Activated effector memory CD4-positive, alpha-beta T cell treated with Interleukin-2 at 50 U/mL for 16 hours (primary cell): ENCODE data around the gene NEURL3.

Source experiments
- DNase-seq: peaks from one replicate; pipeline ENCODE4 v3.0.0-alpha.2; 2020

The NEURL3 gene

DNA sequence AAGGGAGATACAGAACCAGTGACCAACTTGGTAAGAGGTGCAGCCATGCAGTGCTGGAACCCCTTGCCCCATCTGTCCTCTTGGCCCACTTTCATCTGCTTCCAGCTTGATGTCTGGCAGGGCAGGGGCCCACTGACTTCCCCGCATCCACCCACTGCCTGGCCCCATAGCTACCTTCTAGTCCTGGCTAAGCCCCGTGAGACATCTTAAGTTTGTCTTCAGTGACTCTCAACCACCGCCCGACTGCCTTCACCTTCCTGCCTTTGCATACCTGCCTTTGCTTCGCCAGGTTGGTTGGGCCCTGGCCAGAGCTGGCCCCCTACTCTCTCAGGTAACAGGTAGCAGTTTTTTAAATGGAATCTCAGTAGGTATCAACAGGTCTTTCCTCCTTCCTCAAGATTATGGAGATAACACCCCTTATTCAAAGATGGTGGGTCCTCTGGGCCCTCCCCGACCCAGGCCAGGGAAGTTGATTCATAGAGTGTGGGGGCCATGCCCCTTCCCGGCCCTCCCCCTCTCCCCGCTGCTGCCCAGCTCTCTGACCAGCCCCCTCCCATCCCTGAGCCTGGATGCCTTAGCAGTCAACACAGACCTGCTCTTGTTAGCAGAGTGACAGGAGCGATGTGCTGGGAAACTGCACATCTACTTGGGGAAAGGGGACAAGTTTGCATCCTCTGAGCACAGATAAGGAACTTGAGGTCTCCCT lies 34.2 kb upstream of the NEURL3 start:
- DNase-seq, result no peak

DNA sequence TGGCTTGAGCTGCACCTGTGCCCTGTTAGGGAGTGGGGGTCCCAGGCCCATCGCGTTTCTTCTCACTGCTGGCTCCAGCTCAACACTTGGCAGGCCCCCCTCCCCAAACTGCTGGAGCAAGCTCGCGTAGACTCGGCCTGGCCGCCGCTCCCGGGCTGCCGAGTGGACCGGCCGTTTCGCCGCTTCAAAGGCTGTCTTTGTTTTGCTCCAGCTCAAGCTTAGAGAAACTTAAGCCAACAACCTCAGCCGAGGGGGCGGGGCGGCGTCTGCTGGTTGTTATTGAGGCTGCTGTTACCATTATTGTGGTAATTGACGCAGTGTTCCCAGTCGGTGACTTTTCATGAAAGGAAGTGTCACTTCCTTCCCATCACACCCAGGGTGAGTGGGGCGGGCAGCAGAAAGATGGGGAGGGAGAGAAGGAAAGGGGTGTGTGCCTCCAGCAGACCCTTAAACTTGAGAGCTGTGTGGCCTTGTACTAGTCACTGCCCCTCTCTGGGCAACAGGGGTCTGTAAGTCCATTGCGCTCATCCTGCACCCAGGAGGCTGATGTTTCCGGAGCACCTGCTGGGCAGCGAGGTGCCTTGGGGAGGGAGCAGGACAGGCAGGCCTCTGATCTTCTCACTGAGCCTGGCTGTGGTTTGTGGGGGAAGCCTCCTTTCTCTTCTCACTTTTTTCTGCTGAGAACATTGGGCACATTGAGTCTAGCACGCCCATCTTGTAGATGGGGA lies 33.5 kb upstream of the NEURL3 start:
- peak; percentile 84 for DNase-seq

DNA sequence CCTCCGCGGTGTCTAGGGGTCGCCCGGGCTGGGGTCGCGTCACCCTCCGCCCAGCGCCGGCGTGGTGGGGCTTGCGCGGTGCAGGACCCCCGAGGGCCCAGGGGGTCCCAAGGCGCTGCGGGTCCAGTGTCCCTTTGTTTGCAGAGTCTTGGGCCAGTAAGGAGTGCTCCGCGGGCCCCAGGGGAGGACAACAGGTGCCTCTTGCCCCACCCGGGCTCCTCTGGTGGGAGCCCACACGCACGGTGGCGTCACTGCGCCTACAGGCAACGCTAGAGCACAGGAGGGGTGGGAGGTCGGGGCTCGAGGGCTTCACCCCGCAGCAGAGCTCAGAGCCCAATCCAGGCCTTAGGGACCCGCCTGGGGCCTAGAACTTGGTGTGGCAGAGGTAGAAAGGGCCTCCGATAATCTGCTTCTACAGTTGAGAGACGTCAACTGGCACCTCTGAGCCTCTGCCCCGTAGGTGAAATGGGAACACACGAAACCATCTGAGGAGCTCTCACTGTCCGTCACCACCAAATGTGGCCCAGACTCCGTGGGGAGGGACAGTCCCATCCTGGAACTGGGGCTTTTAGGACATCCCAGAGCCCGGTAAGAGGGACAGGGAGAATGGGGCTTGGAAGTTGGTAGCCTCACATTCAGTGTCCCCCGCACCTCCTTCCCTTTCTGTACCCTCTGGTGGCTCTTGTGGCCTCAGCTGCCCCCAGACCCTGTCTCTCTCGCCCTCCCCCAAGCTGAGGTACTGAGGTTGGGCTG lies 32.8 kb upstream of the NEURL3 start:
- DNase-seq, result peak; percentile 53

DNA sequence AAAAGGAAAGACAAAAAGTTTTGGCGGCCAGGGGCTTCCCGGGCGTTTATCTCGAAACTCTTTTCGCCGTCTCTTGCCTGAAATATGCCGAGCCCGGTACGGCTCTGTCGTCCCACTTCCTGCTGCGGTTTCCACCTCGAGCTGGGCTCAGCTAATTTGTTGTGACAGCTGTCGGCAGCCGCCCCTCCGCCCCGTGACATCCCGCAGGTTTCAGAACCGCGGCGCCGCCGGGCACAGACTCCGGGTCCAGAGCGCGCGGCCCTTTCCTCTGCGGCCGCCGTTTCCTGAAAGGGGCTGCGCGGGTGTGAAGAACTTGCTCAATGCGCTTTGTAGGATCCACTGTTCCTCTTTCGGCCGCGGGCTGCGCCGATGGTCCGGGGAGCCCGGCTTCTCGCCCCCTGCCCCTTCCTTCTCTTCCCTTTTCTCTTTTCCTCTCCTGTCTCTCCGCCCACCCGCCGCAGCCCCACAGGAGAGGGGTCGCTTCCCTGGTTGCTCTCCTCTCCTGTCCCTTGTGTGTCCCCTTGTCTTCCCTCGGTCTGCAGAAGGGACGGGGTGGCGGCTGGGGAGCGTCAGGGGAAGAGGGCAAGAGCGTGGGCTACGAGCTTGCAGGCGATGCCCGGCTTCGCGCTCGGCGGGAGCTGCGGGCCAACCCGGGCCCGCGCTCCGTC lies 32.0 kb upstream of the NEURL3 start:
- DNase-seq, result peak; percentile 84

DNA sequence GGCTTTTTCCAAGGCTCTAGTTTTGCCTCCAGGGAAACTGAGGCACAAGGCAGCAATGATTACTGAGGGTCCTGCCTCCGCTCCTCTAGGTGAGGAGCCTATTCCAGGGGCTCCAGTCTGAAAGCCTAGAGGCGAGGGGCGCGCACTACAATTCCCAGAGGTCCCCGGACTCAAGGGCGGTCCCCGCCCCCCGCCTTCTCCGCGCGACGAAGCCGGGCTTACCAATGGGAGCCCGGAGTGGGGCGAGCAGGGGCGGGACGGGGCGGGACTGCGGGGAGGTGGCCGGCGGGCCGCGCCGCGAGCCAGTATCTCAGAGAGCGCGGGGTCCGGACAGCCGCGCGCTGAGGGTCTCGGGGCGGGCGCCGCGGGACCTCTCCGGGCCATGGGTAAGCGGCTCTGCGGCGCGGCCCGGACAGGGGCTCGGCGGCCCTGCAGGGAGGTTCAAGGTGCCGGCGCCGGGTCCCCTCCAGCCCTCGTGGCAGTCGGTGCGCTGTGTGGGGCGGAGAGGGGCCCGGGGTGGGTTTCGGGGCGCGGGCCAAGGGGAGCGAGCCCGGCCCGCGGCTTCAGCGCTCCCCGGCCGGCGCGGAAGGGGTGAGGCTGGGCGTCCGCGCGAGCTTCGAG lies 31.4 kb upstream of the NEURL3 start, which contains the start of gene ARID5A:
Gene ARID5A (plus strand): TSS at position 308 of the 621 bp plus-strand sequence. CDS start 75 bp downstream, at position 383.
- peak; percentile 86 for DNase-seq

DNA sequence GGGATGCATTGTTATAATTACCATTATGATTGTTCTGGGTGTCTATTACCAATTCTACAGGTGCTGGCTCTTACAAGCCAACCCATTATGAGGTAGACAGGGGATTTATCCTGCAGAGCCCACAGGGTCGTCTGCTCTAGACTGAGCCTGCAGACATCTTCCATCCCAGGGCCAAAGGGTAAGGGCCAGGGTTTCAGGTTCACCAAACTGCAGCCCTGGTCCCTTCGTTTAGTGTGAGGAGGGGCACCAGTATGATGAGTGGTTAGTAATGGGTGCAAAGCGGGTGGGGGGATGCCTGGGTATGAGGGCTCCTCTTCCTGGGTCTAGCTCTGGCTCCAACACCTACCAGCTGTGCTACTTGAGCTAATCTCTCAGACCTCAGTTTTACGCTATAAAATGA lies 30.2 kb upstream of the NEURL3 start:
- no peak for DNase-seq

DNA sequence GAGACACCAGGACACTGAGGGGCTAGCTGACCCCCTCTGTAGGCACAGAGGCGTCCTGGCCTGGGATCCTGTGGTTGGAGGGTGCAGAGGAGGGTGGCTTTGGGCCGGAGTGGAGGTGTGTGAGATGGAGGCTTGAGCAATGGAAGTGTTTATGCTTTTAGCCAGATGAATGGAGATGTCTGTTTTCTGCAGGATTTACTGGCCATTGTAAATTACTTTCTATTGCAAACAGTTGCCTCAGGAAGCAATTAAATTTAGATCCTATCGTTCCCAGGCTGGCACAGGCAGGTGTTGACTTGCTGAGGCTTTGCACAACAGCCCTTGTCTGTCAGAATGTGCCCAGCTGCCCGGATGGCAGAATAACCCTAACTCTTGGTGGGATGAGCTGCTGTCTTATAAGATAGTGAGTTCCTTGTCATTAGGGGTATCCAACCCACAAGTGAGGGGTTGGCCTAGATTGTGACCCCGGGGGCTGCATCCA lies 29.6 kb upstream of the NEURL3 start:
- DNase-seq, result no peak

DNA sequence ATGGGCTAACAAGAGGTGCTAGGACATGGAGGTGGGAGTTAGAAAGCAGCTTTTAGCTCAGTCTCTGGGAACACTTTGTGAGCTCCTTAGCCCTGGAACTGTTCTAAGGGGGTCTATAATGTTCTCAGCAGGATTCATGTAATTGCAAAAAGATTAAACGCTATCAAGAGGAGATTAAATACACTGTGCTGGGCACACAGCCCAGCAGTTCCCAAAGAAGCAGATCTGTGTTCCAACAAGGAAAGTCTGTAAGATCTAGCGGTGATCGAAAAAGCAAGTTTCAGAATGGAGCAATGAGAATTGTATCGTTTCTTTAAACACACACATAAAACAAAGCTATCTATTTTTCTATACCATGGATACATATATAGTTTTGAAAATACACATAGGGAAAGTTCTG lies 29.0 kb upstream of the NEURL3 start:
- no peak for DNase-seq

DNA sequence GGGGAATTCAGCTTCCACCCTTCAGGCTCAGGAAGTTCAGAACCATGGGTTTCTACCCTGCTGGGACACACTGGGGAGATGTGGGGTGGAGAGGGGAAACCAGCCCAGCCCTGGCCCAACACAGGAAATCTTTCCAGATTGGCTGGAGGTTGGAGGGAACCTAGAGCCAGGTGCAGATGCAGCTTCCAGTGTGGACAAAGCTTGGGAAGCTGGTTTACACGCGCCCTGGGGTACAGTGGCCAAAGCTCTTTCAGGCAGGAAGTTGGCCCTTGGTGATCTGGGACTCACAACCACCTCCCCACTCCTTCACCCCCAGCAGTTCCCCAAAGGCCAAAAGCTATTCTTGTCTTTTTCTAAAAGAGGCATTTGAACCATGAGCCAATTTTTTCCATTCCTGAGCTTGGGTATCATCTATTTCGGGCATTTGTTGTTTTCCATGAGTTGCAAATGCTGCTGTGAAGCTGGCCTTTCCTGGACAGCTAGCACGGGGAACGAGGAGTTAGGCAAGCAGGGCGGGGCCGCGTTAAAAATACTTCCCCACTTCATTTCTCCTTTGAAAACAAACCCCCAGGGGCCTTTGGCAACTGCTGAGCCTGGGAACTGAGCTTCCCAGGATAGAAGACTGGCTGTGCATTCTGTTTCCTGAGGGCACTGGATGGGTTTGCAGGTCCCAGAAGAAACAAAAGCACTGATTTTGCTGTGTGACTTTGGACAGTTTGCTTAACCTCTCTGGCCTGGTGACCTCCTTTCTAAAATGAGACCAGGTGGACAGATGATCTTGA lies 28.3 kb upstream of the NEURL3 start:
- no peak for DNase-seq

DNA sequence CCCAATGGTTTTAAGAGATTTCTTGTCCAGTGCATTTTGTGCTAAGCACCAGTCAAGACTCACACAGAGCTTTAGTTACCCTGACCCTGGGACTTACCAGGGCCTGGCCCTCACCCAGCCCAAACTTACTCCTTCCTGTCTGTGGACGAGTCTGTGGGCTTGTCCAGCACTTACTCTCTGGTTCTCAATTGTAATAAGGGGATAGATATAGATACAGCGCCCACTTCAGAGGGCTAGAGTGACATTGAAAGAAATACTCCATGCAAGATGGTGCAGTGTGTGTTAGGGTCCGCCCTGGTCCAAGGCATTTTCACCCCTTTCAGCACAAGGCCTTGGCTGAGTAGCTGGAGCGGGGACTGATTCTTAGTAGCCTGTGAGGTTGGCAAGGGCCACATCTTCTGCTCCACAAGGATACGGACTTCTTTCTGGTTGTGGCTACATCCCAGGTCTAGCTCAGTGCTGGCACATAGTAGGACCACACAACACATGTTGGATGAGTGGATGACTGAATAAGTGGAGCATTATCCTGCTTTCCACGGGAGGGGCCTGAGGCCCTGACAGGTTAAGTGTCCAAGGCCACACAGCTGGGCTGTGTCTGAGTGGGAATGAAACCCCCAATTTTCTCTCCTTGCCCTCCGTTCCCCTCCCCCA lies 27.6 kb upstream of the NEURL3 start:
- no peak for DNase-seq

DNA sequence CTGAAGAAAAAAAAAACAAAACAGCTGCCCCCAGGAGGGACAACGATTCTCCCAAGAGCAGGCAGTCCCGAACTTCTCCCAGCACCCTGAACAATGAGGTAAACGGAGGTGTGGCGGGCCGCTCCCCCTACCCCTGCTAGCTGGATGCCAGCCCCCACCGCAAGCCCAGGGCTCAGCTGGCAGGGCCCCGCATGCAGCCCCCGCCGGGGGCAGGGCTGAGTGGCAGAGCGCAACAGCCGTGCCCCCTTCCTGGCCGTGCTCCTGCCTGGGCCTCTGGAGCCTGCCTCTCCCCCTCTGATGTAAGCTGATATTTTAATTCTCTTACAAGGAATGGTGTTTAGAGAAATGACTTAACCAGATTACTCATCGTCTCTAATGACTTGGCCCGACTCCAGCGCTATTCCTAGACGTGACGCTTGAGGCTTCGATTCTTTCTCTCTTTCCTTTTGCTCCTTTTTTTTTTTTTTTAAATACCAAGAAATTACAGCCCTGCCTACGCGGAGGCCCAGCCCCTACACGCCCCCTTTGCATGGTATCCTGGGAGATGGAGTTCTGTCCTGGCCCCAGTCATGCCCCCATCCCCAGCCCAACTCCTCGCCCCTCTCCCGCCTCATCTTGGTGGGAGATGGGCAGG lies 26.8 kb upstream of the NEURL3 start:
- DNase-seq, result peak; percentile 72

DNA sequence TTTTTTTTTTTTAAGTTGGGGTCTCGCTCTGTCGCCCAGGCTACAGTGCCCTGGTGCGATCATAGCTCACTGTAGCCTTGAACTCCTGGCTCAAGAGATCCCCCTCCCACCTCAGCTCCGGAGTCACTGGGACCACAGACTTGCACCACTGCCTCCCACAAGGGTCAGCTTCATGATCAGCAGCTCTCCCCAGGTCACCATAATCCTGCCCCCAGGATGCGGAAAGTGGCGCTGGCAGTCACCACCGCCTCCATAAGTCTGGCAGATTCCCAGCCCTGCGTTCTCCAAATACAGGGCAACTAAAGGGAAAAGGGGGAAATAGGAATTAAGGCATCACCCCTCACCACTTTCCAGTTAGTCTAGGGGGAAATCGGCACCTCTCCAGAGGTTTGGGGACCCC lies 26.2 kb upstream of the NEURL3 start:
- no peak for DNase-seq

DNA sequence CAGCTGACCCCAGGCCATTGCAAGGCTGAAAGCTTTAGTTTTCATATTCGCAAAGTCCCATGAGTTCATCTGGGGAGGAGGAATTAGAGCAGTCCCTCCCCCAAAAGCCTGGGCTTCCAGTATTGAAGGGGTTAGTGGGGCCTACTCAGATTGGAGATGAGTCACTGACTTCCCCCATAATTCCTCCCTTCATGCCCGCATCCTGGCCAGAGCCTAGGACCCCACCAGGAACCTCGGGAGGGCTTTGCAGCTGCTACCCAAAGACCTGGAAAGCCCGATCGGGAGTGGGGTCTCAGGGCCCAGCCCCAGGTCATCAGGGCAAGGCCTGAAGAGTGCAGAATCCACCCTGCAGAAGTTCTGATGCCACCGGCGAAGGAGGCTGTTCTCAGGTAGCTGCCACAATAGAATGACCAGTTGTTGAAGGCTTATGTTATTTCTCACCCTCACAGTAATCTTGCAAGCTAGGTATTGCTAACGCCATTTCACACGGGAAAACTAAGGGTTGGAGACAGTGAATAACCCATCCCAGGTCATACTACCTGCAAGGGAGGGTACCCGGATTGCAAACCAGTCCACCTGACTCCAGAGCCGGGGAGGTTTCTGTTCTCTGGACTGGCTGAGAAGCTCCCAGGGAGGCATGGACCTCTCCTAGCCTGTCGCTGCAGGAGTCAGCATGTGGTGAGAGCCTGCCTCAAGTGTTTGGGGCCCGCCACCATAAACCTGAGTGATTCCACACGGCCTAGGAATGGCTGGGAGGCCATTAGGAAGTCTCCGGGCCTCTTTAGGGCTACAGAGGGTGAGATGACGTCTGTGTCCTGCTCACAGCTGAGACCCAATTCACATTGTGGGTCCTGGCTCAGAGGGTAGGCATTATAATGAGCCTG lies 25.6 kb upstream of the NEURL3 start:
- no peak for DNase-seq

DNA sequence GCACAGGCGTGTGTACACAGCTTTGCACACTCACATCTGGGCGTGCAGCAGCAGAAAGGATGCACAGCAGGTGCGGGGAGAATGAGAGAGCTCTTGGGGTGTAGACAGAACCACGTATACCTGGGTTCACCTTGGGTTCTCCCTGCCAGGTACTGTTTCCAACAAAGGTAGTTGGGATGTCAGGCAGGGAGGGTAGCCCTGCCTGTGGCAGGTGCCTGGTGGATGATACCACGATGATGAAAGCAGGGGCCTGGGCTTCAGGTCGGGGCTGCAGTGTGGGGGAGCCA lies 24.9 kb upstream of the NEURL3 start:
- no peak for DNase-seq

DNA sequence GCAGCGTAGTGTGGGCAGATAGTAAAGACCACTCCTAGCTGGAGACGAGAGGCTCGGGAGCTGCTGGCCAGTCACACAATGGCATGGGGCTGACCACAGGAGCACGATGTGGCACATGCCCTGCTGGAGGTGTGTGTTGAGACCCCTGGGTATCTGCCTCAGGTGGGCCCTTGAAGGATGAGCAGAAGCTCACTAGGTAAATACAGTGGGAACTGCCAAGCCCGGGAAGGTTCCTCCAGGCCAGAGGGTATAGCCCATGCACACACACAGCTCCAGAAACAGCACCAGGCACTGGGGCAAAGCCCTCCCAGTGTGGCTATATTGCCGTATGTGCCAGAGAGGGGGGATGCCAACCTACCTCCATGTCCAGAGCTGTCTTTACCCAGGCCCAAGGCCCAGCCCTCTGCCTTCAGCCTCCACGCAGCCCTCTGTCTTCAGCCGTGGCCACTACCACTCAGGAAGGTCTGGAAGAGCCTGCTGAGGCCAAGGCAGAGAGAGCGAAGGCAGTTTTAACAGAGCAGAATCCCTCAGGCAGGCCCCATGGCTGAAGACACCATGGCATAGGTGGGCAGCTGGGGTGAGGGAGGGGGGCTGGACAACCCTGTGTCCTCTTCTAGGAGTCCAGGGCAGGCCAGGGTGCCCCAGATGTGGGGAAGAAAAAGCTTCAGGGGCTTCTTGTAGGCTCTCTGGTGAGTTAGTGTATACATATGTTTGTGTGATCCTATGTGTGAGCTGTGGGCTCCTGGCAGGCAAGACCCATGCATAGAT lies 24.4 kb upstream of the NEURL3 start:
- no peak for DNase-seq

DNA sequence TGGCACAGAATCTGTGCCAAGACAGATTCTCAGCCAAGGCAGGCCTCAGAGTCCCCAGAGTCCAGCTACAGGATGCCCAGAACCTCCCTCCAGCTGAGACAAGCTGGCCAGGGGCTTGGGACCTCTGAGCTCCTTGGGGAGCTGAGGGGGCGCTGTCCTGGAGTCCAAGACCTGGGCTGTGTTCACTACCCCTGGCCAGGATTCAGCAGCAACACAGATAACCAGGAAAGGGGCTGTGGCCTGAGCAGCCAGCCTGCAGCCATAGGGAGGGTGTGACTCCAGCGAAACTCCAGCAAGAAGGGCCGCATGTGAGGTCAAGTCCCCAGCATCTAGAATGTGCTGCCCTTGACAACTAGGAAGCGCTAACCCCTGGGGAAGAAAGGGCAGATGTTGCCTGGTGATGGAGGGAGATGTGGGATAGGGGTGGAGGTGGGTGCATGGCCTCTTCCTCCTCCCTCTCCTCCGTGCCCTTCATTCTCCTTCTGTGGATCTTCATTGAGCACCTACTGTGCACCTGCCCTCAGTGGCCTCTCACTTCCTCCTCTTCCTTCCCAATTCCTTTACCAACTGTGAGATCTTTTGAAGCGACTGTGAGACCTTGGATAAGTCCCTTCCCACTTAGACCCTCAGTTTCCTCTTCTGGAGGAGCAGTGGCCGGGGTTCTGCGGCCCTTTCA lies 23.7 kb upstream of the NEURL3 start:
- DNase-seq, result no peak

DNA sequence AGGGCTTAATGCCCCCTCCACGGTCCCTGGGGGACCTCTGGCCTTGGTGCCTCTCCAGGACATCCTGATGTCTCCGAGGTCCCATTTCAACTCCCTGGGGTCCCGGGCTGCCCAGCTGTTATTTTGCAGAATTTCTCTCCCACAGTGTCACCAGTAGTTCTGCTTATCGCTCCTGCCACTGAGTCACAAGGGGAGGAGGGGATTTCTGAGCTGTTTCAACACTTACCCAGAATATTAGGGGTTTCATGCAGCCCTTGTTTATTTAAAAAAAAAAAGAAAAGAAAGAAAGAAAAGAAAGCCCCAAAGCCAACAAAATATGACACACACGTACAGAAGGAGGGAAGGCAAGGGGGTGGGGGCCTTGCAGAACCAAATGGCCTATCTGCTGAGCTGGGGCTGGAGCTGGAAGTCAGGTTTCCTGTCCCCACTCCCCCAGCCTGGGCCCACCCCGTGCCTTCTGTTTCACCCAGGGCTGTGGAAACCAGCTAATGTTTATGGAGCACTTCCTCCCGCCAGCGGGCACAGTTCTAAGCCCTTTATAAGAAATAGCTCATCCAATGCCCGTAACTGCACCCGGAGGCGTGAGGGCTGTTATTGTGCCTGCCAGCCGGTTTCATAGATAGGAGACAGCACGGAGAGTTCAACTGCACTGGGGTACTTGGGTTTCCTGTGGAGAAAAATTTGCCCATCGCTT lies 23.0 kb upstream of the NEURL3 start:
- peak; percentile 31 for DNase-seq
